ENCODE measurements around the gene ST6GALNAC4.

The ST6GALNAC4 gene

DNA sequence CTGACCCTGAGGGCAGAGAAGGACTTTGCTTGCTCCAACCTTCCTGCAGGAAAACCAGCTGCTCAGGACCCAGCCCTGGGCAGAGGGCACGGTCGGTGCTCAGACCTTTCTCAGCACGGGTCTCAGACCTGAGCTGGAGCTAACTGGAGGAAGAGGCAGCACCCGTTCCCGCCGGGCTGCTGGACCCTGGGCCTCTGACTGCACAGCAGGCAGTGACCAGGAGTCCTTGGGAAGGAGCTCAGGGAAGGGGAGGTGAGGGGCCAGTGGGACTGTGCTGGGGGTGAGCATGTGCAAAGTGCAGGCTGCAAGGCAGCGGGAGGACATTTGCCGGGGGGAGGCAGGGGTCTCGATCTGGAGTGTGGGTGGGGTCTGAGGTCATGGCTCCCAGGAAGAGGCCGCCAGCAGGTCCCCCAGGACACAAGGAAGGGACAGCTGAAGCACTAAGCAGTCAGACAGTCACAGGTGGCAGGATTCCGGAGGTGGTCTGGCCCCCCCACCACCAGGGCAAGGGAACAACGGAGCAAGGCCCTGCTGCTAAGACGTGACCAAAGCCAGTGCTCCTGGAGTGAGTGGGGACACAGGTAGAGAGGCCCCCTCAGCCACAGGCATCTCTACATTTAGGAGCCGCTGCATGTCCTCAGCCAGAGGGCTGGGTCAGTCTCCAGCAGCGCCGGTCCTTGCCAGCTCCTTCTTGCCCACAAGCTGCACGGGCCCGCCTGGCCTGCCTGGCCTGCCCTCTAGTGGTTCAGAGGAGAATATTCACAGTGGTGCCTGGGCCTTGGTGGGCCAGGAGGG, 25.6 kb upstream of the ST6GALNAC4 start:
- DNase-seq (ENCODE audit: insufficient read length, low spot score): peak; percentile 69
- TF ChIP-seq POU2F2 (IDR thresholded peaks at IDR 0.05; ENCODE audit: low read depth, low read length) (peak; percentile 67; the same call in 1 of the 2 replicates), TAF1 (IDR thresholded peaks at IDR 0.05; ENCODE audit: low read depth, low read length) (no peak)
- FAIRE-seq: peak; percentile 90

DNA sequence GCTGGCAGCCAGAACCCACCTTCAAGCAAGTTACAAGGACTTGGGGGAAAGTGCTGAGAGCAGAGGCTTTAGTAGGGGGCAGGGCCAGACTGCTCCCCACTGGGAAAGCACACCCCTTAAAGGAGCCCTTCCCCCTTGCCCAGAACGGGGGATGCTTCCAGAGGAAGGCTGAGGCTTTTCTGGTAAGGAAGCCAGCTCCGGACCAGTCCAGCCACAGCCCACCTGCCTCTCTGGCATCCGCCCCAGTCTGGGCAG, 25.0 kb upstream of the ST6GALNAC4 start:
- TF ChIP-seq PAX5 (IDR thresholded peaks at IDR 0.05; ENCODE audit: insufficient read depth, low read length, severe bottlenecking) (no peak), TAF1 (IDR thresholded peaks at IDR 0.05; ENCODE audit: low read depth, low read length) (no peak), POLR2AphosphoS5 (IDR thresholded peaks at IDR 0.05; ENCODE audit: low read depth, low read length) (no peak), POLR2A (IDR thresholded peaks at IDR 0.05; ENCODE audit: low read depth, low read length) (no peak), POU2F2 (IDR thresholded peaks at IDR 0.05; ENCODE audit: low read depth, low read length) (no peak), SPI1 (IDR thresholded peaks at IDR 0.05; ENCODE audit: low read depth, low read length) (no peak)
- DNase-seq (ENCODE audit: insufficient read length, low spot score) (no peak), FAIRE-seq (no peak)

DNA sequence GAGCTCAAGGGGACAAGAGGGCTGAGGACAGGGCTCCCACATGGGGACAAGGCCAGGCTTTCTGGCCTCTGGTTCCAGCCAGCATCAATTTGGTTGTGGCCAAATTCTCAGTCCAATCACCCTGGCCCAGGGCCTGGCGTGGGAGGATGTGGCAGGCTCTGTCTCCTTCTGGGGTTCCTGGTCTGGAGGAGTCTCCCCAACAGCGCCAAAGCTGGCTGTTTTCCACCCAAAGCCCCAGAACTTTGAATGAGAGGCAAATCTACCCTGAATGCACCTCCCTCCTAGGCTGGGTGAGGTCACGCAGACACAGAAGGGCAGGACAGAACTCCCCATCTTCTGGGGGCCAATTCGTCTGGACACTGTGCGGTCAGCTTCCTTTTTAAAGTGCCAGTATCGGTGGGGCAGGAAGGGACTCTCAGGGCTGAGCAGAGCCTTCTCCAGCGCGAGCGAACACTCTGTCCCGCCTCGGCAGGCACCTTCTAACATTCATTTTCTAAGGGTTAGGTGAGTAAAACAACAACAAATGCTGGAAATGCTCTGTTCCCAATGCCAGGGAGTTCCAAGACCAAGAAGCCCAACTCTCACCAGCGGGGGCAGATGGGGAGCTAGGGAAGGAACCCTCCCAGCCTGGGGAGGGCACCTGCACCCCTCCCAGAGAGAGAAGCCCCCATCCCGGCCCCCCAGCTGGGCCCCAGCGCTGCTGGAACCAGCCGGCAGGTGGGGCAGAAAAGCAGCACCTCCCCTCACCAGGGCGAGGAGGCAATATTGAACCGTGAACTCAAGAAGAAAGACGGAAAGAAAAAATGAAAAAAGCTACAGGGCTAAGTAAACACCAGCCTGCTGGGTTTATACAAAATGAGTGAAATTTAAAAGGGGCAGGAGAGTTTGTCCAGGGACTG, 24.5 kb upstream of the ST6GALNAC4 start:
- TF ChIP-seq SPI1 (IDR thresholded peaks at IDR 0.05; ENCODE audit: low read depth, low read length) (no peak), POLR2A (IDR thresholded peaks at IDR 0.05; ENCODE audit: low read depth, low read length) (no peak), PAX5 (IDR thresholded peaks at IDR 0.05; ENCODE audit: insufficient read depth, low read length, severe bottlenecking) (no peak), TAF1 (IDR thresholded peaks at IDR 0.05; ENCODE audit: low read depth, low read length) (no peak), POLR2AphosphoS5 (IDR thresholded peaks at IDR 0.05; ENCODE audit: low read depth, low read length) (no peak), POU2F2 (IDR thresholded peaks at IDR 0.05; ENCODE audit: low read depth, low read length) (no peak)
- FAIRE-seq (no peak), DNase-seq (ENCODE audit: insufficient read length, low spot score) (no peak)

DNA sequence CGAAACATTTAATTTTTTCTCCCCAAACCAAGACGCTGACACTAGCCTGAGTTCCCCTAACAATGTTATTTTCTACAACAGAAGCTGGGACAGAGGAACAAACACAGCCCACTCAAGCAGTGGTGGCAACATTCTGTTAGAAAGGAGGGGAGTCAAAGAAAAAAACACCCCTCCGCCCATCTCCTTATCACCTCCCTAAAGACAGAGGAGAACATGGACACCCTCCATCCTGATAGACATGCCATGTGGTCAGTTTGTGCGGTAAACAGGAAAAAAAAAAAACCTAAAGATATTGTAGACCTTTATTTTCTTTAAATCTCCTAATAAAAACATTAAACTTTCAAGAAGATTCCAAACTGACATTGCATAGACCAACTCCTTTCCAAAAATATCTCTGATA, 23.8 kb upstream of the ST6GALNAC4 start:
- FAIRE-seq: no peak

DNA sequence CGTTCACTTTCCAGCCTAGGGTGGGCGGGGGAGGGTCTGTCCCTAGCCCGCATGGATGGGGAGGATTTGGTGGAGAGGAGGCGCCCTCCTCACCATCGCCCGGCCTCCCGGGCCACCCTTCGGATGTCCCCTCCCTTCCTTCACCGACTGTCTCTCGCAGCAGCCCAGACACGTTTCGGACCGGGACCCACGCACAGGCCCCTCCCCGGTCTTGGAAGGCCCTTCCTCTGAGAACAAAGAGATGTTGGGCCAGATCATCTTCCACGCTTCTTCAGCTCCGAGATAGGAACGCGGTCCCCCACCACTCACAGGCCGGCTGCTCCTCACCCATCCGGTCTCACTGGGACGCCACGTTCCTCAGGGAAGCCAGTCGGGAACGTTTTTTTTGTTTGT, 21.5 kb upstream of the ST6GALNAC4 start:
- TF ChIP-seq TAF1 (IDR thresholded peaks at IDR 0.05; ENCODE audit: low read depth, low read length): no peak
- no peak for TF ChIP-seq PAX5 (IDR thresholded peaks at IDR 0.05; ENCODE audit: insufficient read depth, low read length, severe bottlenecking)
- TF ChIP-seq SPI1 (IDR thresholded peaks at IDR 0.05; ENCODE audit: low read depth, low read length): no peak
- no peak for TF ChIP-seq POLR2A (IDR thresholded peaks at IDR 0.05; ENCODE audit: low read depth, low read length)
- no peak for TF ChIP-seq POU2F2 (IDR thresholded peaks at IDR 0.05; ENCODE audit: low read depth, low read length)
- no peak for TF ChIP-seq POLR2AphosphoS5 (IDR thresholded peaks at IDR 0.05; ENCODE audit: low read depth, low read length)
- DNase-seq (ENCODE audit: insufficient read length, low spot score): no peak
- no peak for FAIRE-seq

More for the DNA sequence above, 23.8 kb upstream of the ST6GALNAC4 start:
- TF ChIP-seq PAX5 (IDR thresholded peaks at IDR 0.05; ENCODE audit: insufficient read depth, low read length, severe bottlenecking) (no peak), SPI1 (IDR thresholded peaks at IDR 0.05; ENCODE audit: low read depth, low read length) (no peak), POU2F2 (IDR thresholded peaks at IDR 0.05; ENCODE audit: low read depth, low read length) (no peak), TAF1 (IDR thresholded peaks at IDR 0.05; ENCODE audit: low read depth, low read length) (no peak), POLR2AphosphoS5 (IDR thresholded peaks at IDR 0.05; ENCODE audit: low read depth, low read length) (no peak), POLR2A (IDR thresholded peaks at IDR 0.05; ENCODE audit: low read depth, low read length) (no peak)
- DNase-seq (ENCODE audit: insufficient read length, low spot score): no peak

DNA sequence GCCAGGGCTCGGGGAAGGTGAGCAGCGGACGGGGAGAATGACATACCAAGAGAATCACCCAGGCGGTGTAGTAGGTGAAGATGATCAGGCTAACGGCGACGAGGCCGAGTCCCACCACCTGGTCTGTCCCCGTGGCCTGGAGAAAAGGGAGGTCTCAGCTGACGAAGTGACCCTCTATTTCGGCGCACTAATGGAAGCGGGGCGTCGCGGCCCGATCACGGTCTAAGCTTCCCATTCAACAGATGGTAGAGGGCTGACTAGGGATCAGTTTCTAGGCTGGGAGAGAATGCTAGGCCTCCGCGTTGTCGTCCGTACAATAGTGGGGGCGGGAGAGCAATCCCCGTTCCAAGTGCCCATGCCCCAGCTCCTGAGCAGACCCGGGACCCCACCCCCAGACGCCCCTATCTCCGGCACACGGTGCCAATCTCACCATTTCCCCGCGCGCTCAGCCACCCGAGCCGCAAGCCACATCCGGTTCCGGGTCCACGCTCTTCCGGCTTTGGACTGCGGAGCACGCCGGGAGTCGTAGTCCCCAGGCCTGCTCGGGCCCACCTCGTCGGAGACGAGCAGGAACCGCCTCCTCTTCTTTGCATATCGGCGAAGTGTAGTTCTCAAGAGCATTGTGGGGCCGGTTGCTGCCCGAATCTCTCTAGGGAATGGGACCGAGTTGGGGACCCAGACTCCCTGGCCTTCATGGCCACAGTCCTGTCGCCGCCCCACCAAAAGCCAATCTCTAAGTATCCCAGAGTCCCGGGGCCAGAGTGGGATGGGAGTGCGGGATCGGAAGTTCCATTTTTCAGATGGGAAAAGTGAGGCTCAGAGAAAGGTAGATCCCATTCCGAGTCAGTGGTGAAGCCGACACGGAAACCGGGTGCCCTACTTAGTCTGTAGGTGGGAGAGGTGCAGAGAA, 20.8 kb upstream of the ST6GALNAC4 start, which contains the start of gene DPM2:
Gene DPM2, minus strand, starts transcription at position 467 of the 910 bp plus-strand sequence. Its CDS starts 34 bp downstream, at position 433.
- no peak for TF ChIP-seq SPI1 (IDR thresholded peaks at IDR 0.05; ENCODE audit: low read depth, low read length)
- peak; percentile 93 for TF ChIP-seq POU2F2 (IDR thresholded peaks at IDR 0.05; ENCODE audit: low read depth, low read length)
- TF ChIP-seq PAX5 (IDR thresholded peaks at IDR 0.05; ENCODE audit: insufficient read depth, low read length, severe bottlenecking): peak; percentile 84
- TF ChIP-seq TAF1 (IDR thresholded peaks at IDR 0.05; ENCODE audit: low read depth, low read length): peak; percentile 51; the same call in 1 of the 2 replicates
- peak; percentile 67; the same call in 1 of the 2 replicates for TF ChIP-seq POLR2A (IDR thresholded peaks at IDR 0.05; ENCODE audit: low read depth, low read length)
- TF ChIP-seq POLR2AphosphoS5 (IDR thresholded peaks at IDR 0.05; ENCODE audit: low read depth, low read length): peak; percentile 81; the same call in 1 of the 2 replicates
- FAIRE-seq: peak; percentile 92
- DNase-seq (ENCODE audit: insufficient read length, low spot score): peak; percentile 97

DNA sequence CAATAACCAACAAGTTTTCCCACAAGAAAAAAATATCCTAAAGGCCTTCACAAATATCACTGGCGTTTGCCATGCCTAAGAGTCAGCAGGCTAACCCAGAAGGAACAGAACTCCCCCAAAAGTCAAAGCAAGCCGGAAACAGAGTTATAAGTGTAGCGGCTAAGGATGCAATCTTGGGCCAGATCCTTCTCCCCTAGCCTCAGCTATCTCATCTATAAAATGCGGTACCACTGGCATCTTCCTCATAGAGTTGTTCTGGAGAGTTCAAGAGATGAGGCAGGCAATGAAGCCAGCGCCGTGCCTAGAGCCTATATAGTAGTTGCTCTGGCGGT, 20.2 kb upstream of the ST6GALNAC4 start:
- DNase-seq (ENCODE audit: insufficient read length, low spot score) (no peak), FAIRE-seq (no peak)
- no peak for TF ChIP-seq TAF1 (IDR thresholded peaks at IDR 0.05; ENCODE audit: low read depth, low read length)
- TF ChIP-seq PAX5 (IDR thresholded peaks at IDR 0.05; ENCODE audit: insufficient read depth, low read length, severe bottlenecking): no peak
- TF ChIP-seq POLR2A (IDR thresholded peaks at IDR 0.05; ENCODE audit: low read depth, low read length): no peak
- TF ChIP-seq SPI1 (IDR thresholded peaks at IDR 0.05; ENCODE audit: low read depth, low read length): no peak
- TF ChIP-seq POLR2AphosphoS5 (IDR thresholded peaks at IDR 0.05; ENCODE audit: low read depth, low read length): no peak

DNA sequence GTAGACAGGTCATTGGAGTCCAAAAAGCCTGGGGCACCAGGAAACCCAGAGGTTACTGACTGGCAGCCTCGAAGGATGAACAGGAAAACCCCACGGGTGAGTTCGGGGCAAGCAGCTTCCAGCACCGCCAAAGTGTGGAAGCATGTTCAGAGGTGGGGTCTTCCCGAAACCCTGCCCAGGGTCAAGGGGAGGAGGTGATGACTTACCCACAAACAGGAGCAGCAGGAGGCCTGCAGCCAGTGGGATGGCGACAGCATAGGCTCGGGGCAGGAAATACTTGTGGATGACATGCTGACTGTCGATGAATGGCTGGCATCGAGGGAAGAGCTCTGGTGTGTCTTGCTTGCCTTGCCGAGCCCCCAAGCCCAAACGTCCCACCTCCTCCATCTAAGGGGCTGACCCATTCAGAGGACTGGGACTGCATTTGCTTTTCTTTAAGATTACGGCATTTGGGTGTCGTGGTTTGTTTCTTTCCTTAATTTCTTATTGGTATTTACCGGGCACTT, 19.6 kb upstream of the ST6GALNAC4 start:
- no peak for FAIRE-seq
- DNase-seq (ENCODE audit: insufficient read length, low spot score): no peak
- TF ChIP-seq TAF1 (IDR thresholded peaks at IDR 0.05; ENCODE audit: low read depth, low read length) (no peak), PAX5 (IDR thresholded peaks at IDR 0.05; ENCODE audit: insufficient read depth, low read length, severe bottlenecking) (no peak), SPI1 (IDR thresholded peaks at IDR 0.05; ENCODE audit: low read depth, low read length) (no peak), POLR2AphosphoS5 (IDR thresholded peaks at IDR 0.05; ENCODE audit: low read depth, low read length) (no peak), POLR2A (IDR thresholded peaks at IDR 0.05; ENCODE audit: low read depth, low read length) (no peak), POU2F2 (IDR thresholded peaks at IDR 0.05; ENCODE audit: low read depth, low read length) (no peak)
